ENCODE measurements around the gene CEP41.

DNA sequence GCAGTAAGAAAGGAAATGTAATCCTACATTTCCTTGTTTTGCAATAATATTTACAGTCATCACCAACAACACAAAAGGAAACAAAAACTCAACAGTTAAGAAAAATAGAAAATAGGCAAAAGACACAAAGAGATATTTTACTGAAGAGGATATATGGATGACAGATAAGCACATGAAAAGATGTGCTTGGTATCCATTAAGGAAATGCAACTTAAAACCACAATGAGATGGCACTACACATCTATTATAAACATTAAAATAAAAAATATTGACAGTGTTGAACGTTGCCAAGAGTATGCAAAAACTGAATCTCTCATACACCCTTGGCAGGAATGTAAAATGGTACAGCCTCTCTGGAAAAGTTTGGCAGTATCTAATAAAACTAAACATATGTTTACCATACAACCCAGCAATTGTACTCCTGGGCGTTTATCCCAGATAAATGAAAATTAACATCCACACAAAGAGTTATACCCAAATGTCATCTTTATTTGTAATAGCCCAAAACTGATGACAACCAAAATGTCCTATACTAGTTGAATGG, 5.4 kb downstream of the CEP41 start:
- no peak for TF ChIP-seq POLR2A (IDR thresholded peaks at IDR 0.05)
- no peak for TF ChIP-seq CTCF (IDR thresholded peaks at IDR 0.05)

Measured in Peyer's patch (tissue), 4 donors.